ENCODE results near the gene ATP6V0D1. TPM values are rescaled to one million over a fixed set of nuclear protein-coding genes. Genes with fewer than 3 reads are reported as not detected.

Gene ATP6V0D1
- total and polyA plus RNA-seq, 2 donors (not counting 1 experiment from before 2014, with no cell fraction given) = 62.1 to 91.0 TPM

DNA sequence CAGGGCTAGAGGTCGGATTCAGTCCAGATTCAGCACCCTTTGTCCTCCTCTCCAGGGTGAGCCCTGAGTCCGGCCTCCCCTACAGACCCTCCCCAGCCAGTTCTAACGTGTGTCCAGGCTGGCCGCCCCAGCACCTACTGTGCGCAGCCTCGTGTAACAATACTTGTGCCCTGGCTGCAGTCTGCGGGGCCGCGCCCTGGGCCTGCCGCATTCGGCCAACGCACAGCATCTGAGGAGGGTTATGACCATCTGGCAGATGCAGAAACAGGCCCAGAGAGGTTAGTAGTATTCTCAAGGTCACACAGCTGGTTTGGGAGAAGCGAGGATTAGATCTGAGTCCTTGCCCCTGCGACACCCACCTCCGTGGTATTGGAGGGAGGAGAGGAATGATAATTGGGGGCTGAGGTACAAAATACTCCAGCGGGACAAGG, 48.6 kb upstream of the ATP6V0D1 start:
- peak overlapping the region; percentile 96 for H3K4me2 ChIP-seq (replicated peaks; ENCODE audit: low read depth, low read length, poor library complexity, severe bottlenecking)
- peak overlapping the region; percentile 45 for H2AFZ ChIP-seq (ENCODE audit: insufficient read depth, low read depth, low read length, poor library complexity, severe bottlenecking)
- peak overlapping the region; percentile 96 to 100 for H3K27ac ChIP-seq (ENCODE audit: low read length in 2 of 2)
- peaks cover 0 to 10% of the 10 kb centered on the region in 2 experiments for H3K36me3 ChIP-seq (replicated peaks in 1 of 2; ENCODE audit: control extremely low read depth in 1 of 2, control insufficient read depth in 1 of 2, extremely low read depth in 1 of 2, insufficient read depth in 2 of 2, low read length in 1 of 2)
- peak overlapping the region; percentile 65 to 92 (median 84) for H3K4me3 ChIP-seq (ENCODE audit: control extremely low read depth in 1 of 5, extremely low read depth in 1 of 5, insufficient read depth in 1 of 5, low read depth in 2 of 5, low read length in 4 of 5)
- ChIA-PET CTCF (interaction anchor here (1.0 to 12.8 kb wide), 9 partner anchors 9 to 115 kb away, joined by 3 to 178 read pairs (median 12); partner anchors contain the start of genes ATP6V0D1, CARMIL2 and CTCF), POLR2A (interaction anchor here (1.0 to 10.2 kb wide), 13 partner anchors 9 to 406 kb away, joined by 3 to 83 read pairs (median 13); partner anchors contain the start of genes ACD, ATP6V0D1, CARMIL2 and CTCF)
- H3K79me2 ChIP-seq (ENCODE audit: control insufficient read depth, insufficient read depth, low read length) = peaks cover 70% of the 10 kb centered on the region
- 10% methylated on average over 15 of the region's 16 CpGs for WGBS (ENCODE audit: insufficient coverage)
- DNase-seq (no peak), ATAC-seq (ENCODE audit: low read depth) (peak; percentile 5)
- peaks cover 17% of the 10 kb centered on the region for H4K20me1 ChIP-seq (ENCODE audit: control insufficient read depth, insufficient read depth, low read length, poor library complexity, severe bottlenecking)
- H3K9me3 Mint-ChIP-seq (ENCODE audit: insufficient read depth) = no peaks in the 10 kb centered on the region
- H3K4me1 ChIP-seq (ENCODE audit: control insufficient read depth in 2 of 2, insufficient read depth in 2 of 2, low read length in 2 of 2) = peaks cover 33 to 67% of the 10 kb centered on the region in 2 donors
- H3K27me3 Mint-ChIP-seq = no peaks in the 10 kb centered on the region
- H3K9me3 ChIP-seq (ENCODE audit: control extremely low read depth in 1 of 3, control insufficient read depth in 2 of 3, insufficient read depth in 1 of 3, low read length in 2 of 3) = no peaks in the 10 kb centered on the region
- no peaks in the 10 kb centered on the region for H3K27me3 ChIP-seq (replicated peaks in 1 of 4; ENCODE audit: control extremely low read depth in 1 of 4, control insufficient read depth in 3 of 4, insufficient read depth in 4 of 4, low read length in 3 of 4)
- peaks cover 63% of the 10 kb centered on the region for H3K4me1 Mint-ChIP-seq
- intact Hi-C loops (cut with micrococcal nuclease) = loop anchor here (1.0 to 10.0 kb wide), 8 partner anchors 8 to 275 kb away; partner anchors contain the start of genes ACD, ATP6V0D1, CTCF and PARD6A
- H3K27ac Mint-ChIP-seq = peak overlapping the region; percentile 98
- peak overlapping the region; percentile 95 for H3K4me3 Mint-ChIP-seq
- TF ChIP-seq EZH2 (IDR thresholded peaks at IDR 0.05; ENCODE audit: borderline replicate concordance, insufficient read depth, low read depth, low read length, poor library complexity, severe bottlenecking) (no peak), CTCF (IDR thresholded peaks at IDR 0.05) (no peak)
- H3K9ac ChIP-seq (ENCODE audit: low read length) = peak overlapping the region; percentile 89
